GM21367 (cell line): ENCODE results near the gene ST7L.

Experiments
- ATAC-seq: cut with Tn5 transposase; IDR thresholded peaks from one replicate; pipeline ENCODE4 v1.9.1; 2021; ENCODE audit not compliant: unreplicated experiment

ST7L gene

GRCh38 chr1:112516141-112516540 is 102.8 kb downstream of the ST7L start:
- no peak for ATAC-seq

DNA sequence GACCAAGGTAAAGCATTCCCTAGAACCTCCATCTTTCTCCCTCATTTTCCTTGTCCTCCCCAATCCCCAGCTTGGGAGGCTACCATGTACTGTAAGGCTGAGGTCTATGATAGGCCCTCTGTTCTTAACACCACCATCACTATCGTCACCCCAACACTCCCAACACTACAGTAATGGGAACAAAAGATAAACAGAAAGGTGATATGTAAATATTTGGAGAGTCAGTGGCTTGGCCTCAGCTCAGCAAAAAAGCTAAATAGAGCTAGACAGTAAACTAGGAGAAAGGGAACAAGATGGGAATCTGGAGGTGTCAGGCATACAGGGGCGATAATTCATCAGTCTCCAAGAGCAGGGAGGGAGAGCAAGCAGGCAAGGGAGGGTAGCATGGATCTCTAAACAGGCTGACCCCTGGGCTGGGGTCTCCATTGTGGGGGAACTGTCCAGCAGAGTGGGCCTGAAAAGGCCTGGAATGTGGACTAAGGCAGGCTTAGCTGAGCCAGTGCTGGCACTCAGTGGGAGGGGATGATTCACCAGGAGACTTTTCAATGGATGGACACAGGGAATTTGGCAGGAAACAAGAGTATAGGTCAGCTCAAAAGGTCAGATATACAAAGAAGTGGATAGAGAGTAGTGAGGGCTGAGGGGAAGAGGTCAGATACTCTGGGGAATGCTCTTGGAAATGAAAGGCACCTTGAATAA is 103.5 kb downstream of the ST7L start:
- ATAC-seq, result no peak

GRCh38 chr1:112514901-112515300 is 104.0 kb downstream of the ST7L start:
- ATAC-seq, result no peak

DNA sequence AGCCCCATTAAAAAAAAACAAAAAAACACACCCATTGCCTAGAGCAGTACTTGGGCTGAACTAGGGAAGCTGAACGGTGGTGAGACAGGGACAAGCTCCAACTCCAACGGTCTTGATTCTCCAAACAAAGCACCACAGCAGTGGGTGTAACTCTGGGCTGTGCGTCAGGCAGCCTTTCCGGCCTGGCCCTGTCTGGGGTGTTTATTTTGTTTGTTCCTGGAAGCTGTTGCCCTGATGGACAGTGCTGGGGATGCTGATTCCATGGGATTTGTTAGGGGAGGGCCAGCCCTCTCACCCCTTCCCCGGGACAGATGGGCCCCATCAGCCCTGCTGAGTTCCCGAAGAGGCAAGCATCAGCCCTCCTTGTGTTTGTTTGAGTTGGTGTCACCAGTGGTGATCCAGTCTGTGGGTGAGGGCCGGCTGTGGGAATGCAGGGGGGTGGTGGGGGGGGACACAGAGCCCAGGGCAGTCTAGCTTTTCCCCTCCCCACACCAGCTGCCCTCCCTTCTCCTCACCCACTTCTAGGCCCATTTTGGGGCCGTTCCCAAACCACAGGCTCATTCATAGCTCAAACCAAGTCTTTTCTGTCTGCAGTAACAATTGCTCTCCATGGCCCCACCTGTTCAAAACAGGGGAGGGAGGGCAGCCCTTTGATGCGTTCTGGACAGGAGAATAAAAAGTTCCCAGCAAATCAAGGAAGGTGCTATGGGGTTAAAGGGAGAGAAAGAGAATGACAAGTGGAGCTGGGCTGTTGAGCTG is 105.7 kb downstream of the ST7L start:
- ATAC-seq, result no peak

- ATAC-seq, result no peak
Observed at GRCh38 chr1:112511897-112512296, 107.0 kb downstream of the ST7L start.

DNA sequence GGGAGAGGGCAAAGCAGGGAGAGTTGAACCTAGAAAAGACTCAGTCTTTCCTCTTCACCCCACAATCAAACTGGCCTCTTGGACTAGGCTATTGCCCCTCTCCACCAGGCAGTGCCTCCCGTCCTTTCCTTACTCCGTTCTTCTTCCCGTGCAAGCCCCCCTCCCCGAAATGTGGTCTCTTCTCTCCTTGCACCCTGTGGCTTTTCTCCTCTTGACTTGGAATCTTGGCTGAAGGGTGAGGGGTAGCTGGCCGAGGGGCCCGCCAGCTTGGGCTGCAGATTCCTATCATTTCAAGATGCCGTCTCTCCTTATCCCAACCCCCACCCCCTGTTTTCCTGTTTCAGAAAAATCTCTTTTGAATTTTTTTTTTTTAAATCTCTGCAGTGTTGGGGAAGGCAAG is 108.6 kb downstream of the ST7L start:
- ATAC-seq, result no peak

- no peak for ATAC-seq
Observed at GRCh38 chr1:112509660-112510178, 109.2 kb downstream of the ST7L start.

- no peak for ATAC-seq
Observed at GRCh38 chr1:112509005-112509659, 109.8 kb downstream of the ST7L start.

- peak; percentile 56 for ATAC-seq
Observed at GRCh38 chr1:112508278-112509004, 110.5 kb downstream of the ST7L start, which contains the start of gene WNT2B. Gene WNT2B (plus strand): TSS chr1:112508965. CDS start chr1:112509263, 298 bp downstream.

DNA sequence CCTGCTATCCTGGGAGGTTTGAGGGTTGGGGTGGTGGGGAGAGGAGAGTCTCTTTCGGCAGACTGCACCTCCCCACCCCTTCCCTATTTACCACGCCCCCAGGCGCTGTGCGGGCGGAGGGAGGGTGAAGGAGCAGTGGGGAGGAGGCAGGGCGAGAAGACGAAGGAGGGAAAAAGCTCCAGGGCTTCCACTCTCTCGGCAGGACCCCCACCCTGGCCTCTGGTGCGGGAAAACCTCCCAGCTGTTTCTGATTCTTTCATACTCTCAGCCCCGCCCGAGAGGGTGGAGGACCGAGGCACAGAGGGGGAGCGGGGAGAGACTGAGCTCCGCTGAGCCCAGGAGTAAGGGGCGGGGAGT is 111.0 kb downstream of the ST7L start:
- no peak for ATAC-seq

- no peak for ATAC-seq
Observed at GRCh38 chr1:112507336-112507735, 111.6 kb downstream of the ST7L start.

GRCh38 chr1:112506731-112507130 is 112.2 kb downstream of the ST7L start:
- no peak for ATAC-seq

- ATAC-seq, result no peak
Observed at GRCh38 chr1:112506306-112506705, 112.6 kb downstream of the ST7L start.

- ATAC-seq, result no peak
Observed at GRCh38 chr1:112505878-112506277, 113.1 kb downstream of the ST7L start.

DNA sequence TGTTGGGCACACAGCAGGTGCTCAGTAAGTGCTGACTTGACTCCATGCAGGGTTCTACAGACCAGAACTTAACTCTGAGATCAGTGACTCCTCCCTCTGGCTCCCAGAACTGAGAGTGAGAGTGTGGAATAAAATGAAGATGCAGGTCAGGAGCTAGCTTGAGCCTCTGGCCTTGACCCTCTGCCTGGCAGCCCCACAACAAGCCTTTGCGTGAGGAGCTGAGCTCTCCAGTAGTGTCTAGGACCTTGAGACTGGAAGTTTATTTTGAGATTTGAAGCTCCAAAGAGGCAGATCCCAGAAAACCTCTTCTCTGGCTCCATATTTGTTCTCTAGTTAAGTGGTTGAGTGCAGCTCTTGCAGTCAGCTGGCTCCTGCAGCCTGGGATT is 113.5 kb downstream of the ST7L start:
- no peak for ATAC-seq

GRCh38 chr1:112504661-112505399 is 114.1 kb downstream of the ST7L start:
- no peak for ATAC-seq

- no peak for ATAC-seq
Observed at GRCh38 chr1:112504001-112504660, 114.8 kb downstream of the ST7L start.

GRCh38 chr1:112502826-112503225 is 116.1 kb downstream of the ST7L start:
- ATAC-seq, result no peak

GRCh38 chr1:112501810-112502641 is 116.9 kb downstream of the ST7L start:
- ATAC-seq, result no peak
